ENCODE measurements around the gene CPM. TPM values are rescaled to one million over a fixed set of nuclear protein-coding genes. Genes with fewer than 3 reads are reported as not detected.

CPM gene
- total and polyA plus RNA-seq, 2 of the 4 experiments (the other 2 are of a cell fraction) = 2.0 to 8.8 TPM

- Histone ChIP-seq H2AK5ac (ENCODE audit: low read depth, low read length) (no peak overlapping the region), H3K36me3 (ENCODE audit: control insufficient read depth, insufficient read depth, low read length) (no peaks in the 10 kb centered on the region), H3K27me3 (ENCODE audit: control insufficient read depth, insufficient read depth, low read length) (no peaks in the 10 kb centered on the region; the same call in 1 of the 2 replicates), H3K14ac (replicated peaks; ENCODE audit: low read depth, low read length) (no peak overlapping the region), H3K27ac (ENCODE audit: insufficient read depth, low read length) (no peak overlapping the region), H2AFZ (replicated peaks; ENCODE audit: low read length, poor library complexity) (peak overlapping the region; percentile 51), H4K5ac (ENCODE audit: low read depth, low read length) (no peak overlapping the region), H2BK5ac (ENCODE audit: low read depth, low read length, poor library complexity, severe bottlenecking) (no peak overlapping the region), H3K9ac (ENCODE audit: low read depth, low read length) (no peak overlapping the region), H3K4me3 (ENCODE audit: insufficient read depth, low read depth, low read length) (no peak overlapping the region), H3K79me1 (ENCODE audit: low read depth in 1 of 2, low read length in 2 of 2) (no peaks in the 10 kb centered on the region), H3K18ac (ENCODE audit: low read depth, low read length) (no peak overlapping the region), H3K23ac (ENCODE audit: low read depth, low read length) (no peak overlapping the region), H3K4ac (ENCODE audit: low read depth, low read length) (no peak overlapping the region), H2BK20ac (ENCODE audit: low read depth, low read length) (no peak overlapping the region), H2BK15ac (ENCODE audit: low read depth, low read length) (no peak overlapping the region), H3K56ac (ENCODE audit: extremely low read depth, insufficient read depth, low read length) (no peak overlapping the region), H3K9me3 (ENCODE audit: control insufficient read depth, insufficient read depth, low read length) (no peaks in the 10 kb centered on the region), H3K4me2 (ENCODE audit: low read depth, low read length) (no peak overlapping the region), H3K9me1 (ENCODE audit: insufficient read depth, low read length) (no peaks in the 10 kb centered on the region; the same call in 1 of the 2 replicates), H3K4me1 (ENCODE audit: control insufficient read depth, insufficient read depth, low read length) (no peaks in the 10 kb centered on the region), H4K8ac (ENCODE audit: low read depth in 2 of 2, low read length in 2 of 2) (no peak overlapping the region), H4K20me1 (ENCODE audit: insufficient read depth, low read length) (no peaks in the 10 kb centered on the region), H2AK9ac (replicated peaks; ENCODE audit: low read depth, low read length, poor library complexity) (no peak overlapping the region), H4K91ac (ENCODE audit: insufficient read depth, low read depth, low read length) (no peak overlapping the region), H2BK120ac (ENCODE audit: low read depth, low read length) (no peak overlapping the region)
- dilution Hi-C loops (cut with HindIII; ENCODE audit: low sequenced_read_pairs, unreplicated experiment) = no loop called here
- TF ChIP-seq NFE2L2 (IDR thresholded peaks at IDR 0.05; ENCODE audit: low read depth, low read length) = no peak
- TF ChIP-seq RAD21 (IDR thresholded peaks at IDR 0.05; ENCODE audit: low read length) = no peak
- no peak for TF ChIP-seq ELK1 (IDR thresholded peaks at IDR 0.05; ENCODE audit: borderline replicate concordance, low read depth, low read length)
- CTCF ChIA-PET = interaction anchor here (1.5 kb wide), 1 partner anchor 187 kb away, joined by 3 read pairs; no protein-coding TSS in a partner anchor
- in situ Hi-C loops (cut with MboI; ENCODE audit: low sequenced_read_pairs) = loop anchor here (10.0 kb wide), 1 partner anchor 379 kb away; no protein-coding TSS in a partner anchor
- 80% methylated on average over 1 of the region's 9 CpGs; no CpG with 5 or more reads in 1 of the 2 experiments for WGBS, 2 experiments (ENCODE audit: extremely low coverage in 2 of 2, insufficient read length in 1 of 2)
- DNase-seq (no peak), ATAC-seq (ENCODE audit: low read depth) (no peak; the same call in 1 of the 2 replicates)
- intact Hi-C loops (cut with micrococcal nuclease) = no loop called here
- BruUV-seq (replicated peaks) = no TSS peak
- POLR2A ChIA-PET (ENCODE audit: unreplicated experiment) = no interaction called here
These were observed 67.4 kb downstream of the CPM start for GRCh38 chr12:68865399-68866164.
